Activated CD4-positive, alpha-beta memory T cell treated with anti-CD3 and anti-CD28 coated beads, Interleukin-2, amount 10 ng/mL, durations not matched to agents 7 days and 5 days (primary cell): ENCODE data around the gene C1QL2. TPM values are rescaled to one million over a fixed set of nuclear protein-coding genes. Genes with fewer than 3 reads are reported as not detected.

Experiments used
- CTCF ChIA-PET: fragments of 350-600 bp; sonication (Branson Sonifier 250); formaldehyde crosslinking; loops from one replicate; lab custom pipeline; 2021; ENCODE audit warnings: antibody characterized with exemption, inconsistent platforms; lab: Charles Lee
- POLR2A ChIA-PET: fragments of 350-600 bp; sonication (Branson Sonifier 250); formaldehyde crosslinking; loops from one replicate; lab custom pipeline; 2021; ENCODE audit warnings: antibody characterized with exemption; lab: Charles Lee
- DNase-seq: peaks from one replicate; pipeline ENCODE4 v3.0.0-alpha.2; 2020
- H3K27ac Mint-ChIP-seq: one replicate; pipeline ENCODE4 v1.8.0; 2021; ENCODE audit warnings: mild to moderate bottlenecking, mixed read lengths
- H3K27me3 Mint-ChIP-seq: one replicate; pipeline ENCODE4 v1.8.0; 2021; ENCODE audit warnings: mixed read lengths
- H3K36me3 Mint-ChIP-seq: one replicate; pipeline ENCODE4 v1.8.0; 2021; ENCODE audit warnings: low read depth, mixed read lengths
- H3K4me1 Mint-ChIP-seq: one replicate; pipeline ENCODE4 v1.8.0; 2021; ENCODE audit warnings: mixed read lengths
- H3K4me3 Mint-ChIP-seq: one replicate; pipeline ENCODE4 v1.8.0; 2021; ENCODE audit warnings: mild to moderate bottlenecking, mixed read lengths
- H3K9me3 Mint-ChIP-seq: one replicate; pipeline ENCODE4 v1.8.0; 2021; ENCODE audit warnings: mixed read lengths
- total RNA-seq, 2 experiments: library from RNA; stranded (reverse); gene quantifications; one replicate each; pipeline ENCODE4 v1.2.3, GENCODE V29; 2021

The C1QL2 gene
- total RNA-seq: not detected

DNA sequence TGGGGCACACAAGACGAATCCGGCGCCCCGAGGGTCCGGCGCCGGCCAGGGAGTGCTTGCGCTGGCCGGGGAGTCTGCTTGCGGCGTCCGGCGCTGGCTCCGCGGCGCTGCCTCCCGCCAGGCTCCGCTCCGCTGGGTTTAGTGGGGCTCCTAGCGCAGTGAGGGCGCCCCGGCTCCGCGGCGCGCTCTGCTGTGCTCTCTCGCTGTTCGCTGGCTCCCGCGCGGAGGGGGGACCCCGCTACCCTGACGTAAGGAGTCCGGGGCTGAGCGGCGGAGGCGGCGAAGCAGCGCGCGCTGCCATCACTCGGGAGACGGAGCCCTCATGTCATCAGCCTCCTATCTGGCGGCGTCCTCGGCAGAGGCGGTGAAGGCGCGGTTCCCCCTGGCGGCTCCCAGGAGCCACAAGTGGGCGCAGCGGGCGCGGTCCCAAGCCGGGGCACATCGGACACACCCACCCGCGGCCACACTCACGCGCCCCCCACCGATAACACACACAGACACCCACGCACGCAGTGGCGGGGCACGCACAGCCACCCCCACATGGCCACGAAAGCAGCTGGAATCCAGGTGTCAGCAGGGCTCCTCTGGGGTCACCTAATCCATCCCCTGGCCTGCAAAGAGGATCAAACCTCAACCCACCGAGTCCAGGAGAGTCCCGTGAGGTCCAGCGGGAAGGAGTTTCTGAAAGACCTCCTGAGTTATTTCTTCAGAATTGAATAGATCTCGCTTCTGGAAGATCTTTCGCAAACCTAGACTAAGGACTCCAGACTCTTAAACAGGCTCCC, at the start of gene C1QL2:
TSS of gene C1QL2 (minus strand) at position 189 of the 785 bp plus-strand sequence. CDS start 482 bp downstream, outside the sequence.
- CTCF ChIA-PET: no interaction called here
- peaks cover 53% of the 10 kb centered on the region for H3K27me3 Mint-ChIP-seq
- H3K4me3 Mint-ChIP-seq: no peak within 1 kb of the TSS
- no peaks in the 10 kb centered on the region for H3K9me3 Mint-ChIP-seq
- H3K27ac Mint-ChIP-seq: no peak within 1 kb of the TSS
- no peak for DNase-seq
- H3K36me3 Mint-ChIP-seq: peaks cover 4% of the 10 kb centered on the region
- H3K4me1 Mint-ChIP-seq: no peaks in the 10 kb centered on the region
- POLR2A ChIA-PET: no interaction called here

GRCh38 chr2:119207447-119207846, 48.9 kb upstream of the C1QL2 start:
- Mint-ChIP-seq H3K36me3 (no peaks in the 10 kb centered on the region), H3K4me1 (no peaks in the 10 kb centered on the region), H3K27me3 (no peaks in the 10 kb centered on the region), H3K4me3 (no peak overlapping the region), H3K9me3 (no peaks in the 10 kb centered on the region), H3K27ac (no peak overlapping the region)
- ChIA-PET POLR2A (no interaction called here), CTCF (no interaction called here)
- no peak for DNase-seq

- Mint-ChIP-seq H3K4me1 (no peaks in the 10 kb centered on the region), H3K9me3 (no peaks in the 10 kb centered on the region), H3K4me3 (no peak overlapping the region), H3K27me3 (no peaks in the 10 kb centered on the region), H3K36me3 (no peaks in the 10 kb centered on the region), H3K27ac (no peak overlapping the region)
- ChIA-PET CTCF (no interaction called here), POLR2A (no interaction called here)
- DNase-seq: no peak
Measured at GRCh38 chr2:119206201-119206600, 47.6 kb upstream of the C1QL2 start.

GRCh38 chr2:119205001-119205706, 46.6 kb upstream of the C1QL2 start:
- H3K27ac Mint-ChIP-seq: no peak overlapping the region
- no peak for DNase-seq
- no peaks in the 10 kb centered on the region for H3K36me3 Mint-ChIP-seq
- no peaks in the 10 kb centered on the region for H3K4me1 Mint-ChIP-seq
- CTCF ChIA-PET: no interaction called here
- H3K4me3 Mint-ChIP-seq: no peak overlapping the region
- POLR2A ChIA-PET: no interaction called here
- H3K27me3 Mint-ChIP-seq: no peaks in the 10 kb centered on the region
- H3K9me3 Mint-ChIP-seq: no peaks in the 10 kb centered on the region

DNA sequence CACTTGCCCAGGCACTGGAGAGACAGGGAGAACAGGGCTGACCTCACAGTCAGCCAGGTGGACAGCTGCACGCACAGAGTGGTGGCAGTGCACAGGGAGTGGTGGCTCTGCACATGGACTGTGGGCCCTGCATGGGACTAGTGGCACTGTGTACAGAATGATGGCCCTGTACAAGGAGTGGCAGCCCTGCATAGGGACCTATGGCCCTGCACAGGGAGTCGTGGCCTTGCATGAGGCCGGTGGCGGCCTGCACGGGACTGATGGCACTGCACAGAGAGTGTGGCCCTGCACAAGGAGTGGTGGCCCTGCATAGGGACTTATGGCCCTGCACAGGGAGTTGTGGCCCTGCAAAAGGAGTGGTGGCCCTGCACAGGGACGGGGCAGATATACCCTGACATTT, 46.0 kb upstream of the C1QL2 start:
- DNase-seq: no peak
- ChIA-PET POLR2A (no interaction called here), CTCF (no interaction called here)
- Mint-ChIP-seq H3K4me3 (no peak overlapping the region), H3K27me3 (no peaks in the 10 kb centered on the region), H3K27ac (no peak overlapping the region), H3K4me1 (no peaks in the 10 kb centered on the region), H3K36me3 (no peaks in the 10 kb centered on the region), H3K9me3 (no peaks in the 10 kb centered on the region)

- H3K4me1 Mint-ChIP-seq: no peaks in the 10 kb centered on the region
- ChIA-PET CTCF (no interaction called here), POLR2A (no interaction called here)
Measured at GRCh38 chr2:119202610-119203310, 44.2 kb upstream of the C1QL2 start.

GRCh38 chr2:119201815-119202214, 43.3 kb upstream of the C1QL2 start:
- peaks cover 2% of the 10 kb centered on the region for H3K27me3 Mint-ChIP-seq
- H3K9me3 Mint-ChIP-seq: no peaks in the 10 kb centered on the region
- CTCF ChIA-PET: no interaction called here
- H3K4me3 Mint-ChIP-seq: no peak overlapping the region
- H3K4me1 Mint-ChIP-seq: no peaks in the 10 kb centered on the region
- POLR2A ChIA-PET: no interaction called here
- no peaks in the 10 kb centered on the region for H3K36me3 Mint-ChIP-seq
- no peak for DNase-seq
- no peak overlapping the region for H3K27ac Mint-ChIP-seq

More at GRCh38 chr2:119202610-119203310, 44.2 kb upstream of the C1QL2 start:
- no peaks in the 10 kb centered on the region for H3K9me3 Mint-ChIP-seq
- peaks cover 2% of the 10 kb centered on the region for H3K27me3 Mint-ChIP-seq
- no peak overlapping the region for H3K27ac Mint-ChIP-seq
- no peak for DNase-seq
- H3K4me3 Mint-ChIP-seq: no peak overlapping the region
- no peaks in the 10 kb centered on the region for H3K36me3 Mint-ChIP-seq

GRCh38 chr2:119198240-119198840, 39.8 kb upstream of the C1QL2 start:
- Mint-ChIP-seq H3K9me3 (no peaks in the 10 kb centered on the region), H3K27me3 (peaks cover 2% of the 10 kb centered on the region), H3K27ac (no peak overlapping the region), H3K36me3 (no peaks in the 10 kb centered on the region), H3K4me3 (no peak overlapping the region), H3K4me1 (no peaks in the 10 kb centered on the region)
- CTCF ChIA-PET: no interaction called here
- POLR2A ChIA-PET: no interaction called here
- no peak for DNase-seq

DNA sequence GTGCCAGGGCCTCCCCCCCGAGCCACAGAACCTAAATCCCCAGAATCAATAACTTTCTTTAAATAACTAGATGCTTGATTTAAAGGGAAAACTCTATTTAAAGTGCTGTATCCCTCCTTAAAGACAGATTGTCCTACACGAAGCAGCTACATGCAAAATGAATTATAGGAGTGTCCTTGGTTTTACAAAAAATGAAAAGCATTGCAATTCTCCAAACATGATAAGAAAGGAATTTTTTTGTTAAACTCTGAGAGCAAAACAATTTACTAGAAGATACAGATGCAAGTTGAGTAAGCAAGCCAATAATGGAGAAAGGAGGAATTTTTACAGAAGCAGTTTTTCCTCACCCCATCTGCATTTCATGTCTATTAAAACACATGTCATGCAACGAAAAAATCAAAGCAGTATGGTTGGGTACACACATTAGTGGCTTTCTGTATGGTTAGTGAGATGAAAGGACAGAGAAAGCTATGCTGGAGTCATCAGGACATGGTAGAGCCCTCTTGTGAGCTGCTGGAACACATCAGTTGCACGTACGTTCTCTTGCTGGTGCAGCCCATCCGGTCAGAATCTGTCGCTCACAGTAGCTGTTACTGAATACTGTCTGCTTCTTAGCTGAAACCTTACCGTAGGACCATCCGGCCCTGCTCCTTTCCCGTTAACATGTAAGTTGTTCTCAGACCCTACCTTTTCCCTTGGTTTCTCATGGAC, 39.1 kb upstream of the C1QL2 start:
- POLR2A ChIA-PET: no interaction called here
- no peaks in the 10 kb centered on the region for H3K36me3 Mint-ChIP-seq
- H3K4me3 Mint-ChIP-seq: no peak overlapping the region
- no peak for DNase-seq
- H3K4me1 Mint-ChIP-seq: no peaks in the 10 kb centered on the region
- H3K27me3 Mint-ChIP-seq: peaks cover 2% of the 10 kb centered on the region
- no peak overlapping the region for H3K27ac Mint-ChIP-seq
- CTCF ChIA-PET: no interaction called here
- no peaks in the 10 kb centered on the region for H3K9me3 Mint-ChIP-seq

GRCh38 chr2:119197126-119197405, 38.5 kb upstream of the C1QL2 start:
- Mint-ChIP-seq H3K27ac (no peak overlapping the region), H3K4me3 (no peak overlapping the region), H3K27me3 (peaks cover 2% of the 10 kb centered on the region), H3K9me3 (no peaks in the 10 kb centered on the region), H3K4me1 (no peaks in the 10 kb centered on the region), H3K36me3 (no peaks in the 10 kb centered on the region)
- ChIA-PET CTCF (no interaction called here), POLR2A (no interaction called here)
- DNase-seq: no peak

GRCh38 chr2:119196301-119197125, 38.0 kb upstream of the C1QL2 start:
- ChIA-PET POLR2A (no interaction called here), CTCF (no interaction called here)
- Mint-ChIP-seq H3K36me3 (no peaks in the 10 kb centered on the region), H3K4me3 (no peak overlapping the region), H3K9me3 (no peaks in the 10 kb centered on the region), H3K27ac (no peak overlapping the region), H3K27me3 (peaks cover 2% of the 10 kb centered on the region), H3K4me1 (no peaks in the 10 kb centered on the region)
- no peak for DNase-seq

- DNase-seq: no peak
- ChIA-PET POLR2A (no interaction called here), CTCF (no interaction called here)
- no peak overlapping the region for H3K4me3 Mint-ChIP-seq
- no peaks in the 10 kb centered on the region for H3K9me3 Mint-ChIP-seq
- no peaks in the 10 kb centered on the region for H3K36me3 Mint-ChIP-seq
- no peaks in the 10 kb centered on the region for H3K4me1 Mint-ChIP-seq
- H3K27me3 Mint-ChIP-seq: peaks cover 2% of the 10 kb centered on the region
- no peak overlapping the region for H3K27ac Mint-ChIP-seq
Measured at GRCh38 chr2:119195887-119196286, 37.3 kb upstream of the C1QL2 start.
